Retinal pigment epithelial cell (primary cell): ENCODE data around the gene TMEM74B.
"Not testable (repeated sequence)": the region's sequence is repeated elsewhere in the genome, so short reads cannot be mapped to it uniquely, and the experiment has no call there.

ENCODE experiments used
- DNase-seq: peaks from one replicate; pipeline ENCODE4 v3.0.0-alpha.2; 2010; ENCODE audit warnings: low read depth
- H3K4me3 ChIP-seq: 2 replicates; pipeline ENCODE4 v1.5.1; 2011; ENCODE audit warnings: mild to moderate bottlenecking, low read length, control low read depth, moderate library complexity
- TF ChIP-seq, protein P1 (sequence below): conservative IDR thresholded peaks from 2 replicates; pipeline ENCODE4 v1.5.1; 2011; ENCODE audit warnings: low read depth, low read length, control low read depth, inconsistent platforms

The TMEM74B gene

DNA sequence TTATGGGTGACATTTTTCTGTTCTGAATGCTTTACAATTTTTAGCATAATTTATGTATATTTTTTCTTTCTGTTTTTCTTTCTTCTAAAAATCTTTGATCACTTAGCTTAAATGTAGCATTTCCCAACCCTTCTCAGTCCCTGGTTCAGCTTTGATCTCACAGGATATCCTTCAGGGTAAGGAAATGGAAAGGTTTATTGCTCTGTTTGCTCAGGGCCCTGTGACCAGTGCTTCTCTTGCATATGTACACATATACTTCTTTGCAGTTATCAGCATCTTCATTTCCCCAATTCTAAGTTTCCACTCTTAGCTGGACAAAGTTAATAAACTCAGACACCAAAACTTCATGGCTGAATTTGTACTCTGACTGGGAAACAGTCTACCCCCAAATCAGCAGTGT is 30.6 kb downstream of the TMEM74B start:
- DNase-seq, result no peak
- no peak overlapping the region for H3K4me3 ChIP-seq
- TF ChIP-seq, protein P1, sequence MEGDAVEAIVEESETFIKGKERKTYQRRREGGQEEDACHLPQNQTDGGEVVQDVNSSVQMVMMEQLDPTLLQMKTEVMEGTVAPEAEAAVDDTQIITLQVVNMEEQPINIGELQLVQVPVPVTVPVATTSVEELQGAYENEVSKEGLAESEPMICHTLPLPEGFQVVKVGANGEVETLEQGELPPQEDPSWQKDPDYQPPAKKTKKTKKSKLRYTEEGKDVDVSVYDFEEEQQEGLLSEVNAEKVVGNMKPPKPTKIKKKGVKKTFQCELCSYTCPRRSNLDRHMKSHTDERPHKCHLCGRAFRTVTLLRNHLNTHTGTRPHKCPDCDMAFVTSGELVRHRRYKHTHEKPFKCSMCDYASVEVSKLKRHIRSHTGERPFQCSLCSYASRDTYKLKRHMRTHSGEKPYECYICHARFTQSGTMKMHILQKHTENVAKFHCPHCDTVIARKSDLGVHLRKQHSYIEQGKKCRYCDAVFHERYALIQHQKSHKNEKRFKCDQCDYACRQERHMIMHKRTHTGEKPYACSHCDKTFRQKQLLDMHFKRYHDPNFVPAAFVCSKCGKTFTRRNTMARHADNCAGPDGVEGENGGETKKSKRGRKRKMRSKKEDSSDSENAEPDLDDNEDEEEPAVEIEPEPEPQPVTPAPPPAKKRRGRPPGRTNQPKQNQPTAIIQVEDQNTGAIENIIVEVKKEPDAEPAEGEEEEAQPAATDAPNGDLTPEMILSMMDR, result no peak

DNA sequence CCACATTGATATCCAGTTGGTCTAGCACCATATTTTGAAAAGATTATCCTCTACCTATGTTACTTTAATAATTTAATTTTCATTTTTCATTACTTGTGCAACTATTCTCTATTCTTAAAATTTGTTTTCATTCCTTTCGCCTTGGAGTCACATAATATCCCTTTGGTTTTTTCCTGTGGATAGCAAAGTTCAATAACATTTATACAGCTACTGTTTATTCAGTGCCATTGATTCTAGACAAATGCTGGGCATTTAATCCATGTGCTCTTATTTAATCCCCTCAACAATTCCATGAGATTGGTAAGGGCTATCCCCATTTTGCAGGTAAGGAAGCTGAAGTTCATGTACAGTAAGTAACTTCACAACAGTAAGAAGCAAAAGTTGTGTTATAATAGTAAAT is 33.8 kb downstream of the TMEM74B start:
- TF ChIP-seq, protein P1, result no peak
- H3K4me3 ChIP-seq, result no peak overlapping the region
- DNase-seq, result no peak

DNA sequence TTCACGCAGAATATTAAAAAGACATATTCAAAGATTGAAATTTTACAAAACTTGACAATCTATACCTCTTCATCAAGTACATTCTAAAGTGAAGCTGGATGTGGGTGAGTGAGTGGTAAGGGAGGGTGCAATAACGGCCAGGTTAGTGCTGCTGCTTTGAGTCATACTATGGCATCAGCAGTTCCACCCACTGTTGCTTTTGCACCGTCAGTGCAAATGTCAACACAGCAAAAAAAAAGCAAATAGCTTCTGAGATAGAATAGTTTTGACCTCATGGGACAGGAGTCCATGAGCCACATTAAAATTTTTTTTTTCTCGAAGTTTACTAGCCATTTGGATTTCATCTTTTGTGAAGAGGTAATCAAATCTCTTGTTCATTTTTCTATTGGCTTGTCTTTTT is 34.6 kb downstream of the TMEM74B start:
- H3K4me3 ChIP-seq, result no peak overlapping the region
- TF ChIP-seq, protein P1, result no peak
- DNase-seq, result no peak

DNA sequence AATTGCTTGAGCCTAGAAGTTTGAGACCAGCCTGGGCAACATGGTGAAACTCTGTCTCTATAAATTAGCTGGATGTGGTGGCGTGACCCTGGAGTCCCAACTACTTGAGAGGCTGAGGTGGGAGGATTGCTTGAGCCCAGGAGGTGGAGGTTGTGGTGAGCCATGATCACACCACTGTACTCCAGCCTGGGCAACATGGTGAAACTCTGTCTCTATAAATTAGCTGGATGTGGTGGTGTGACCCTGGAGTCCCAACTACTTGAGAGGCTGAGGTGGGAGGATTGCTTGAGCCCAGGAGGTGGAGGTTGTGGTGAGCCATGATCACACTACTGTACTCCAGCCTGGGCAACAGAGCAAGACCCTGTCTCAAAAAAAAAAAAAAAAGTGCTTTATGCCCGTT is 35.0 kb downstream of the TMEM74B start:
- not testable (repeated sequence) for DNase-seq, H3K4me3 ChIP-seq

DNA sequence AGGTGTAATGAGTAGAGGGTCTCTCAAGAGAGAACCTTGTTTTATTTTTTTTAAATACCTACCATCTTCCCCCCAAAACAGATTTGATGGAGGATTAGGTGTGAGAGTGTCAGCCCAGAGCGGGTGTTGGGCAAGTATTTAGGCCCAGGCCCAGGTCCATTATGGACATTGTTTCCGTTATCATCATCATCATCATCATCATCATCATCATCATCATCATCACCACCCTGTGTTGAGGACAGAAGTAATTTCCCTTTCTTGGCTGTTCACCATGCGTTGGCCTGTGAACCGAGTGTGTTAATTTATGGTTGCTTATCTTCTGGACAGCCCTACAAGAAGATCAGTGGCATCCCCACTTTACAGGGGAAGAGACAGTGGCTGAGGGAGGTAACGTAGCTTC is 37.8 kb downstream of the TMEM74B start:
- DNase-seq, result no peak
- H3K4me3 ChIP-seq, result no peak overlapping the region
- TF ChIP-seq, protein P1, result no peak

DNA sequence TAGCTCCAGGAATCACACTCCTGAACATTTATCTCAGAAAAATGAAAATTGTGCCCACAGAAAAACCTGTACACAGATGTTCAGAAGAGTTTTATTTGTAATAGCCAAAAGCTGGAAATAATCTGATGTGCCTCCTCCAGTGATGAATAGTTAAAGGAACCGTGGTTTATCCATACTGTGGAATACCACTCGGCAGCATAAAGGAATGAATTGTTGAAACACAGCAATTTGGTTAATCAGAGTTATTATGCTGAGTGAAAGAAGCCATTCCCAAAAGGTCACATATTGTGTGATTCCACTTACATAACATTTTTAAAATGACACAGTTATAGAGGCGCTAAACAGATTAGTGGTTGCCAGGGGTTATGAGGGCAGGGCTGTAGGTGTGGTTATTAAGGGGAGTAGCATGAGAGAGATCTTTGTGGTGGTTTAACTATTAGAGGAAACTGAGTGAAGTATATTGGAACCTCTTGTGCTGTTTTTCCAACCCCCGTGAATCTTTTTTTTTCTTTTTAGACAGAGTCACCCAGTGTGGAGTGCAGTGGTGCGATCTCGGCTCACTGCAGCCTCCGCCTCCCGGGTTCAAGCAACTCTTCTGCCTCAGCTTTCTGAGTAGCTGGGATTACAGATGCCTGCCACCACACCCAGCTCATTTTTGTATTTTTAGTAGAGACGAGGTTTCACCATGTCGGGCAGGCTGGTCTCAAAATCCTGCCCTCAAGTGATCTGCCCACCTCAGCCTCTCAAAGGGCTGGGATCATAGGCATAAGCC is 40.2 kb downstream of the TMEM74B start:
- H3K4me3 ChIP-seq, result no peak overlapping the region
- peak; percentile 34 for DNase-seq
- TF ChIP-seq, protein P1, result no peak

DNA sequence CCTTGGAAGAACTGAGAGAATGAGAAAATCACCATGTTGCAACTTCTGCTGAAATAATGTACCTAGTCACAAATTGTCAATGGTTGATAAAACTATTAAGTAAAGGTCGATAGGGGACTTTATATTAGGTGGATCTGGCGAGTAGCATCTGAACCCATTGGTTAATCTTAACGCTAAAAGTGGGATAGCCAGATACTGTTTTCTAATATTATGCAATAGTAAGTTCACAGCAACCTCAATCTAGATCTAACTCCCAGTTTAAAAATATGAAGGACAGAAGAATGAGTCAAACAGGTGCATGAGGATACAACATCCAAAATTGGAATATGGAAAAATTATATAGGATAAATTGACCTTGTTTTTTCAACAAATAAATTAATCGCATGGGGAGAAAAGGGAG is 47.5 kb downstream of the TMEM74B start:
- TF ChIP-seq, protein P1, result no peak
- no peak overlapping the region for H3K4me3 ChIP-seq
- DNase-seq, result no peak
